HepG2 (cell line): ENCODE measurements around the gene LARP1. TPM values are rescaled to one million over a fixed set of nuclear protein-coding genes. Genes with fewer than 3 reads are reported as not detected.

Experiments used
- AKAP8 ChIP-seq: sonication (generic); formaldehyde crosslinking; IDR thresholded peaks from 2 replicates; pipeline ENCODE4 v1.5.1; 2020; ENCODE audit warnings: mild to moderate bottlenecking, missing genetic modification reagents
- EEA1 ChIP-seq: sonication (generic); formaldehyde crosslinking; IDR thresholded peaks from 2 replicates; pipeline ENCODE4 v1.5.1; 2020; ENCODE audit warnings: mild to moderate bottlenecking, missing genetic modification reagents, borderline replicate concordance
- KLF12 ChIP-seq: sonication (generic); formaldehyde crosslinking; IDR thresholded peaks from 2 replicates; pipeline ENCODE4 v1.4.0; 2020; ENCODE audit warnings: missing genetic modification reagents, borderline replicate concordance
- LCORL ChIP-seq, 2 experiments: fragments of 450-650 bp in 1 of 2; sonication (generic) in 1 of 2; formaldehyde crosslinking in 1 of 2; IDR thresholded peaks; 2 replicates each; pipeline versions ENCODE4 v1.5.0 to v1.6.1; 2017 to 2020; ENCODE audit warnings: antibody characterized with exemption in 1 of 2, missing genetic modification reagents in 1 of 2
- MED1 ChIP-seq: sonication (generic); formaldehyde crosslinking; IDR thresholded peaks from 2 replicates; pipeline ENCODE4 v1.4.0; 2020; ENCODE audit warnings: missing genetic modification reagents
- MLLT10 ChIP-seq: sonication (generic); formaldehyde crosslinking; IDR thresholded peaks from 2 replicates; pipeline ENCODE4 v1.4.0; 2020; ENCODE audit warnings: missing genetic modification reagents
- NBN ChIP-seq: fragments of 450-650 bp; conservative IDR thresholded peaks from 2 replicates; pipeline ENCODE4 v1.6.1; 2017
- PRPF4 ChIP-seq: fragments of 200-400 bp; formaldehyde crosslinking; IDR thresholded peaks from 2 replicates; pipeline ENCODE4 v1.6.1; 2016; ENCODE audit warnings: low read length, low read depth; ENCODE audit not compliant: poor library complexity, severe bottlenecking
- TBL1XR1 ChIP-seq: fragments of 150-350 bp; IDR thresholded peaks from 2 replicates; pipeline ENCODE4 v1.6.1; 2014; ENCODE audit warnings: borderline replicate concordance, low read length; ENCODE audit not compliant: partially characterized antibody
- ZBTB25 ChIP-seq: IDR thresholded peaks from 2 replicates; pipeline ENCODE4 v1.6.1; 2018; ENCODE audit warnings: missing genetic modification reagents
- ZBTB38 ChIP-seq: sonication (generic); formaldehyde crosslinking; IDR thresholded peaks from 2 replicates; pipeline ENCODE4 v1.5.1; 2020; ENCODE audit warnings: mild to moderate bottlenecking, missing genetic modification reagents
- ZFP62 ChIP-seq: sonication (generic); formaldehyde crosslinking; IDR thresholded peaks from 2 replicates; pipeline ENCODE4 v1.4.0; 2020; ENCODE audit warnings: missing genetic modification reagents
- ZKSCAN8 ChIP-seq: IDR thresholded peaks from 2 replicates; pipeline ENCODE4 v1.6.1; 2016; ENCODE audit warnings: borderline replicate concordance, missing genetic modification reagents, missing compliant biosample characterization
- ZNF224 ChIP-seq: sonication (generic); formaldehyde crosslinking; IDR thresholded peaks from 2 replicates; pipeline ENCODE4 v1.5.0; 2020; ENCODE audit warnings: mild to moderate bottlenecking, missing genetic modification reagents
- ZNF260 ChIP-seq: sonication (generic); formaldehyde crosslinking; IDR thresholded peaks from 2 replicates; pipeline ENCODE4 v1.4.0; 2020; ENCODE audit warnings: missing genetic modification reagents, low read depth, mild to moderate bottlenecking, borderline replicate concordance
- ZNF367 ChIP-seq: sonication (generic); formaldehyde crosslinking; IDR thresholded peaks from 2 replicates; pipeline ENCODE4 v1.4.0; 2020; ENCODE audit warnings: missing genetic modification reagents, borderline replicate concordance
- ZNF660 ChIP-seq: sonication (generic); formaldehyde crosslinking; IDR thresholded peaks from 2 replicates; pipeline ENCODE4 v1.5.1; 2020; ENCODE audit warnings: mild to moderate bottlenecking, low read depth, missing genetic modification reagents, borderline replicate concordance
- ZNF782 ChIP-seq: sonication (generic); formaldehyde crosslinking; IDR thresholded peaks from 2 replicates; pipeline ENCODE4 v1.4.0; 2020; ENCODE audit warnings: missing genetic modification reagents, mild to moderate bottlenecking, borderline replicate concordance
- polyA plus RNA-seq, 8 experiments: library from polyadenylated mRNA; depleted of rRNA in 3 of 8; stranded (reverse) in 7 of 8; unstranded in 1 of 8; fragments of >200 nt; fragmentation: Illumina TruSeq in 4 of 8; extraction: Trizol in 4 of 8; gene quantifications; 2 replicates each; pipeline versions ENCODE4 v1.2.1 to v1.2.3, GENCODE V29; 2011 to 2016; ENCODE audit warnings: low read depth in 4 of 8, missing spikeins in 1 of 8, mixed read lengths in 1 of 8; ENCODE audit not compliant: insufficient read depth in 1 of 8
- total RNA-seq, 5 experiments: library from RNA; depleted of rRNA; stranded (reverse); fragments of >200 nt; fragmentation: Illumina TruSeq; extraction: Trizol; gene quantifications; 2 replicates each; pipeline ENCODE4 v1.2.3, GENCODE V29; 2016; ENCODE audit warnings: low read depth in 1 of 5
- TF ChIP-seq, protein P1 (sequence below): sonication (generic); formaldehyde crosslinking; IDR thresholded peaks from 2 replicates; pipeline ENCODE4 v1.4.0; 2020; ENCODE audit warnings: missing genetic modification reagents, borderline replicate concordance
- TF ChIP-seq, protein P2 (sequence below): sonication (generic); formaldehyde crosslinking; IDR thresholded peaks from 2 replicates; pipeline ENCODE4 v1.5.1; 2020; ENCODE audit warnings: missing genetic modification reagents, mild to moderate bottlenecking, borderline replicate concordance
- TF ChIP-seq, protein P3 (sequence below): sonication (generic); formaldehyde crosslinking; IDR thresholded peaks from 2 replicates; pipeline ENCODE4 v1.8.0; 2022; ENCODE audit warnings: mild to moderate bottlenecking, missing genetic modification reagents, borderline replicate concordance

LARP1 gene
- total and polyA plus RNA-seq, 2 of the 13 experiments (the other 11 are each of a cell fraction or from before 2014, with no cell fraction given) = 45.2 to 61.4 TPM

DNA sequence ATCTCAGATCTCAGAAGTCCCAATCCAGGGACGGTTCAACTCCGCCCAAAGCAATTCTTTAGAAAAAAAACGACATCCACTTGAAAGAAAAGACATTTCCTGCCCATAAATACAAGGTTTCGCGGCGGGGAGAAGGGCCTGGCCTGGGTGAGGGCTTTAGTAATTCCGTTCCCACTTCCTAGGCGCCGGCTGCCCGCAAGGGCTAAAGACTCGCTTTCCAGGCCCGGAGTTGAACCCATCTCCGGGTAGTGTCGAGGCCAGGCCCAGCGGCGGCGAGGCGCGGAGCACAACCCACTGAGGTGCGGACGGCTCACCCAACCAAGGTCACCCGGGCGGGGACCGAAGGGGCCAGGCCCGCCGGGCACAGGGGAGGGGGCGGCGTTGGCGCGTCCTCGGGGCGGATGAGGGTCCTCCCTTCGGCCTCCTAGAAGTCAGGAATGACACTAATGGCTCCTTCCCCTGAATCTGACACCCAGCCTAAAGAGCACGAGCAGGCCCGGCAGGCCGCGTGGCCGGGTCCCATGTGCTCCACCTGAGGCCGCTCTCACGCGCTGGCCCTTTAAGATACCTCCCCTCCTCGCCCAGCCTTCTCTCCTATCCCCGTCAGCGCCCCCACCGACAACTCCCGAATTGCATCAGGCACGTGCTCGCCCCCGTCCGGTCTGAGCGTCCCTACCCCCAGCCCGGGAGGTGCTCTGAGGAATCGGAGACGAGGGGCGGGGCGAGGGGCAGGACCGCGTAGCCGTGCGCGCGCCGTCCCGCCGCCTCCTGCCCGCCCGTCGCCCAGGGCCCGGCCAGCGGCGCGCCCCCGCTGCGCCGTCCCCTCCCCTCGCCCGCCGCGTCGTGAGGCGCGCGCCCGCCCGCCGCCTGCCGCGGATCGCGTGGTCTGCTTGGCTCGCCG lies 467 bp upstream of the LARP1 start (continued):
- no peak for TF ChIP-seq NBN
- TF ChIP-seq ZNF224 = no peak
- peak; percentile 85; the same call in 1 of the 2 replicates for TF ChIP-seq ZBTB25
- peak; percentile 61; the same call in 1 of the 2 replicates for TF ChIP-seq EEA1
- TF ChIP-seq, protein P1, sequence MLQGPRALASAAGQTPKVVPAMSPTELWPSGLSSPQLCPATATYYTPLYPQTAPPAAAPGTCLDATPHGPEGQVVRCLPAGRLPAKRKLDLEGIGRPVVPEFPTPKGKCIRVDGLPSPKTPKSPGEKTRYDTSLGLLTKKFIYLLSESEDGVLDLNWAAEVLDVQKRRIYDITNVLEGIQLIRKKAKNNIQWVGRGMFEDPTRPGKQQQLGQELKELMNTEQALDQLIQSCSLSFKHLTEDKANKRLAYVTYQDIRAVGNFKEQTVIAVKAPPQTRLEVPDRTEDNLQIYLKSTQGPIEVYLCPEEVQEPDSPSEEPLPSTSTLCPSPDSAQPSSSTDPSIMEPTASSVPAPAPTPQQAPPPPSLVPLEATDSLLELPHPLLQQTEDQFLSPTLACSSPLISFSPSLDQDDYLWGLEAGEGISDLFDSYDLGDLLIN (CRISPR knock-in tag) = no peak
- TF ChIP-seq MLLT10 = no peak
- TF ChIP-seq ZKSCAN8 = no peak
- TF ChIP-seq ZFP62 (CRISPR knock-in tag) = no peak
- TF ChIP-seq ZNF660 = no peak
- TF ChIP-seq ZBTB38 = peak; percentile 89; the same call in 1 of the 2 replicates
- TF ChIP-seq MED1 (CRISPR knock-in tag) = peak; percentile 81
- no peak for TF ChIP-seq TBL1XR1
- TF ChIP-seq ZNF367 = no peak
- TF ChIP-seq, protein P2, sequence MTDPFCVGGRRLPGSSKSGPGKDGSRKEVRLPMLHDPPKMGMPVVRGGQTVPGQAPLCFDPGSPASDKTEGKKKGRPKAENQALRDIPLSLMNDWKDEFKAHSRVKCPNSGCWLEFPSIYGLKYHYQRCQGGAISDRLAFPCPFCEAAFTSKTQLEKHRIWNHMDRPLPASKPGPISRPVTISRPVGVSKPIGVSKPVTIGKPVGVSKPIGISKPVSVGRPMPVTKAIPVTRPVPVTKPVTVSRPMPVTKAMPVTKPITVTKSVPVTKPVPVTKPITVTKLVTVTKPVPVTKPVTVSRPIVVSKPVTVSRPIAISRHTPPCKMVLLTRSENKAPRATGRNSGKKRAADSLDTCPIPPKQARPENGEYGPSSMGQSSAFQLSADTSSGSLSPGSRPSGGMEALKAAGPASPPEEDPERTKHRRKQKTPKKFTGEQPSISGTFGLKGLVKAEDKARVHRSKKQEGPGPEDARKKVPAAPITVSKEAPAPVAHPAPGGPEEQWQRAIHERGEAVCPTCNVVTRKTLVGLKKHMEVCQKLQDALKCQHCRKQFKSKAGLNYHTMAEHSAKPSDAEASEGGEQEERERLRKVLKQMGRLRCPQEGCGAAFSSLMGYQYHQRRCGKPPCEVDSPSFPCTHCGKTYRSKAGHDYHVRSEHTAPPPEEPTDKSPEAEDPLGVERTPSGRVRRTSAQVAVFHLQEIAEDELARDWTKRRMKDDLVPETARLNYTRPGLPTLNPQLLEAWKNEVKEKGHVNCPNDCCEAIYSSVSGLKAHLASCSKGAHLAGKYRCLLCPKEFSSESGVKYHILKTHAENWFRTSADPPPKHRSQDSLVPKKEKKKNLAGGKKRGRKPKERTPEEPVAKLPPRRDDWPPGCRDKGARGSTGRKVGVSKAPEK (CRISPR knock-in tag) = no peak
- TF ChIP-seq ZNF782 = peak; percentile 77; the same call in 1 of the 2 replicates
- TF ChIP-seq KLF12 (CRISPR knock-in tag) = 0 out of 2 replicates have a peak, but pooled peaks have one; percentile 29
- TF ChIP-seq LCORL (IDR thresholded peaks at IDR 0.05) = no peak
- peak; percentile 99 for TF ChIP-seq LCORL (CRISPR knock-in tag; IDR thresholded peaks at IDR 0.05)
- 0 out of 2 replicates have a peak, but pooled peaks have one; percentile 61 for TF ChIP-seq AKAP8 (CRISPR knock-in tag)
- TF ChIP-seq PRPF4 = no peak
- no peak for TF ChIP-seq ZNF260 (CRISPR knock-in tag)
- TF ChIP-seq, protein P3, sequence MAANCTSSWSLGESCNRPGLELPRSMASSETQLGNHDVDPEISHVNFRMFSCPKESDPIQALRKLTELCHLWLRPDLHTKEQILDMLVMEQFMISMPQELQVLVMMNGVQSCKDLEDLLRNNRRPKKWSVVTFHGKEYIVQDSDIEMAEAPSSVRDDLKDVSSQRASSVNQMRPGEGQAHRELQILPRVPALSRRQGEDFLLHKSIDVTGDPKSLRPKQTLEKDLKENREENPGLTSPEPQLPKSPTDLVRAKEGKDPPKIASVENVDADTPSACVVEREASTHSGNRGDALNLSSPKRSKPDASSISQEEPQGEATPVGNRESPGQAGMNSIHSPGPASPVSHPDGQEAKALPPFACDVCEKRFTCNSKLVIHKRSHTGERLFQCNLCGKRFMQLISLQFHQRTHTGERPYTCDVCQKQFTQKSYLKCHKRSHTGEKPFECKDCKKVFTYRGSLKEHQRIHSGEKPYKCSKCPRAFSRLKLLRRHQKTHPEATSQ (CRISPR knock-in tag) = peak; percentile 45; the same call in 1 of the 2 replicates
